ENCODE measurements around the gene DNTTIP2.

- TF ChIP-seq CTCF (IDR thresholded peaks at IDR 0.05; ENCODE audit: poor library complexity, severe bottlenecking), result no peak
- TF ChIP-seq REST (IDR thresholded peaks at IDR 0.05; ENCODE audit: borderline replicate concordance), result no peak
- no peak for TF ChIP-seq EZH2 (IDR thresholded peaks at IDR 0.05; ENCODE audit: borderline replicate concordance, insufficient read depth, low read length, poor library complexity, severe bottlenecking)
- no peak for TF ChIP-seq POLR2AphosphoS5 (IDR thresholded peaks at IDR 0.05)
- TF ChIP-seq TAF1 (IDR thresholded peaks at IDR 0.05; ENCODE audit: low read depth), result no peak
- no peak for TF ChIP-seq RAD21 (conservative IDR thresholded peaks at IDR 0.05)
- TF ChIP-seq MXI1 (conservative IDR thresholded peaks at IDR 0.05; ENCODE audit: poor library complexity, severe bottlenecking), result no peak
- no peak for TF ChIP-seq EP300 (conservative IDR thresholded peaks at IDR 0.05; ENCODE audit: poor library complexity, severe bottlenecking)
- no peak for TF ChIP-seq SMC3 (conservative IDR thresholded peaks at IDR 0.05; ENCODE audit: poor library complexity)
Measured at GRCh38 chr1:93851327-93851712, 27.7 kb downstream of the DNTTIP2 start.

Data from neural cell (in vitro differentiated cells).